Thyroid gland (tissue), 4 donors: Measurements from ENCODE around the gene PSKH1.

ENCODE experiments used
- CTCF ChIP-seq, 6 experiments: fragments of 200-600 bp in 3 of 6; fragments of 450-650 bp in 3 of 6; sonication (generic) in 3 of 6; IDR thresholded peaks; one replicate each; pipeline ENCODE4 v1.5.1; 2016 to 2019; ENCODE audit warnings: antibody characterized with exemption in 6 of 6, mild to moderate bottlenecking in 2 of 6, inconsistent platforms in 1 of 6, moderate library complexity in 1 of 6
- POLR2A ChIP-seq, 2 donors: fragments of 450-650 bp; IDR thresholded peaks; one replicate each; pipeline ENCODE4 v1.6.1; 2017; ENCODE audit warnings: antibody characterized with exemption in 2 of 2, mild to moderate bottlenecking in 2 of 2, moderate library complexity in 1 of 2

- no peak for TF ChIP-seq CTCF (IDR thresholded peaks at IDR 0.05)
- no peak for TF ChIP-seq POLR2A (IDR thresholded peaks at IDR 0.05)
These were observed 29.2 kb downstream of the PSKH1 start for GRCh38 chr16:67922221-67922620.
